ENCODE measurements around the gene ERC2.

DNA sequence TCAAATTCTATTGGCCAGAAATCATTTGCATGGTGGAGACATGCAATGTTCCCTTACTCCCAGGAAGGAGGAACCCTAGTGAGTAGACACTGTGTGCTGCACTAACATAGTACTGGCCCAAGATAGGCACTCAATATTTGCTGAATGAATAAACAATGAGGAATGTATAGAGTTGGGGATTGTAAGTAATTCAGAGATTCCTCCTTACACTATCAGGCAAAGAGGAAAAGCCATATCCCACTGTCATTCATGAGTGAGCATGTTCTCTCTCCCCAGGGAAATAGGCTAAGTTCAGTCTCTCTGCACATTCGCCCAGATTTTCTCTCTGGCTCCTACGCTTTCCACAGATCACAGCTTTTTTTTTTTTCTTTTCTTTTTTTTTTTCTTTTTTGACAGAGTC, 826.3 kb downstream of the ERC2 start:
- no peak for TF ChIP-seq EZH2 (IDR thresholded peaks at IDR 0.05; ENCODE audit: low read length, missing control alignments)
- TF ChIP-seq, protein P1, sequence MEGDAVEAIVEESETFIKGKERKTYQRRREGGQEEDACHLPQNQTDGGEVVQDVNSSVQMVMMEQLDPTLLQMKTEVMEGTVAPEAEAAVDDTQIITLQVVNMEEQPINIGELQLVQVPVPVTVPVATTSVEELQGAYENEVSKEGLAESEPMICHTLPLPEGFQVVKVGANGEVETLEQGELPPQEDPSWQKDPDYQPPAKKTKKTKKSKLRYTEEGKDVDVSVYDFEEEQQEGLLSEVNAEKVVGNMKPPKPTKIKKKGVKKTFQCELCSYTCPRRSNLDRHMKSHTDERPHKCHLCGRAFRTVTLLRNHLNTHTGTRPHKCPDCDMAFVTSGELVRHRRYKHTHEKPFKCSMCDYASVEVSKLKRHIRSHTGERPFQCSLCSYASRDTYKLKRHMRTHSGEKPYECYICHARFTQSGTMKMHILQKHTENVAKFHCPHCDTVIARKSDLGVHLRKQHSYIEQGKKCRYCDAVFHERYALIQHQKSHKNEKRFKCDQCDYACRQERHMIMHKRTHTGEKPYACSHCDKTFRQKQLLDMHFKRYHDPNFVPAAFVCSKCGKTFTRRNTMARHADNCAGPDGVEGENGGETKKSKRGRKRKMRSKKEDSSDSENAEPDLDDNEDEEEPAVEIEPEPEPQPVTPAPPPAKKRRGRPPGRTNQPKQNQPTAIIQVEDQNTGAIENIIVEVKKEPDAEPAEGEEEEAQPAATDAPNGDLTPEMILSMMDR (conservative IDR thresholded peaks at IDR 0.05 in 1 of 2, IDR thresholded peaks at IDR 0.05 in 1 of 2; ENCODE audit: low read depth in 1 of 2, low read length in 2 of 2): no peak

All from fibroblast of lung (primary cell).